AG04450 (cell line): ENCODE data around the gene AGT. TPM values are rescaled to one million over a fixed set of nuclear protein-coding genes. Genes with fewer than 3 reads are reported as not detected.
"Not testable (repeated sequence)": the region's sequence is repeated elsewhere in the genome, so short reads cannot be mapped to it uniquely, and the experiment has no call there.

Source experiments
- CTCF ChIA-PET: fragments of 300-600, 350-600 bp; formaldehyde crosslinking; extraction: SDS; loops from one replicate; lab custom pipeline; 2022; ENCODE audit warnings: antibody characterized with exemption, inconsistent platforms; lab: Charles Lee
- POLR2A ChIA-PET: fragments of 350-600 bp; formaldehyde crosslinking; extraction: SDS; loops from one replicate; lab custom pipeline; 2021; ENCODE audit warnings: antibody characterized with exemption, inconsistent platforms; lab: Yijun Ruan, JAX
- DNase-seq: peaks from one replicate; pipeline ENCODE4 v3.0.0-alpha.2; 2011; ENCODE audit warnings: low read depth, low spot score
- H3K27ac ChIP-seq: one replicate; pipeline ENCODE4 v1.5.1; 2012; ENCODE audit warnings: low read depth, low read length, control low read depth
- H3K27me3 ChIP-seq: one replicate; pipeline ENCODE4 v1.6.0; 2012; ENCODE audit warnings: low read length; ENCODE audit not compliant: control insufficient read depth, insufficient read depth
- H3K4me3 ChIP-seq: 2 replicates; pipeline ENCODE4 v1.5.1; 2011; ENCODE audit warnings: mild to moderate bottlenecking, low read depth, low read length, control low read depth
- H3K9me3 ChIP-seq: 2 replicates; pipeline ENCODE4 v1.5.1; 2012; ENCODE audit warnings: low read length; ENCODE audit not compliant: control insufficient read depth, insufficient read depth
- polyA plus RNA-seq: library from polyadenylated mRNA; depleted of rRNA; stranded (reverse); fragments of >200 nt; gene quantifications from 2 replicates; pipeline ENCODE4 v1.2.3, GENCODE V29; 2011; rRNA removed
- TF ChIP-seq, protein P1 (sequence below): IDR thresholded peaks from 2 replicates; pipeline ENCODE4 v1.5.1; 2011; ENCODE audit warnings: low read depth, low read length, control low read depth, inconsistent platforms

The AGT gene
- polyA plus RNA-seq, 1 experiment: 6.2 TPM

DNA sequence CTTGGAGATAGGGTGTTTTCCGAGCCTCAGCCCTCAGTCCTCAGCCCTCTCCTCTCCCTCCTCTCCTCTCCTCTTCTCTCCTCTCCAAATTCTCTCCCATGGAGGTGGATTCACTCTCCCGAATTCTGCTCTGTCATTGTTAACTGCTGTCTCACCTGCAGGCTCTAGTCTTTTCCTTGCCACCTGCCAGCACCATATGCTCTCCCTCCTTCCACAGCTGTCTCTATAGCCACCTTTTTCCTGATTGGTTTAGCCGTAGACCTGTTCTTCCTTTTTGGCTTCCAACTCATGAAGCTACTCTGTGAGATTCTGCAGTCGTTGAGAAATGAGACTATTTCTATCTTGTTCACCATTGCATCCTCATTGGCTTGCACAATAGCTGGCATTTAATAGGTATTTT lies 51.9 kb downstream of the AGT start:
- Histone ChIP-seq H3K27me3 (no peaks in the 10 kb centered on the region), H3K27ac (no peak overlapping the region), H3K4me3 (no peak overlapping the region), H3K9me3 (no peaks in the 10 kb centered on the region)
- CTCF ChIA-PET: no interaction called here
- TF ChIP-seq, protein P1, sequence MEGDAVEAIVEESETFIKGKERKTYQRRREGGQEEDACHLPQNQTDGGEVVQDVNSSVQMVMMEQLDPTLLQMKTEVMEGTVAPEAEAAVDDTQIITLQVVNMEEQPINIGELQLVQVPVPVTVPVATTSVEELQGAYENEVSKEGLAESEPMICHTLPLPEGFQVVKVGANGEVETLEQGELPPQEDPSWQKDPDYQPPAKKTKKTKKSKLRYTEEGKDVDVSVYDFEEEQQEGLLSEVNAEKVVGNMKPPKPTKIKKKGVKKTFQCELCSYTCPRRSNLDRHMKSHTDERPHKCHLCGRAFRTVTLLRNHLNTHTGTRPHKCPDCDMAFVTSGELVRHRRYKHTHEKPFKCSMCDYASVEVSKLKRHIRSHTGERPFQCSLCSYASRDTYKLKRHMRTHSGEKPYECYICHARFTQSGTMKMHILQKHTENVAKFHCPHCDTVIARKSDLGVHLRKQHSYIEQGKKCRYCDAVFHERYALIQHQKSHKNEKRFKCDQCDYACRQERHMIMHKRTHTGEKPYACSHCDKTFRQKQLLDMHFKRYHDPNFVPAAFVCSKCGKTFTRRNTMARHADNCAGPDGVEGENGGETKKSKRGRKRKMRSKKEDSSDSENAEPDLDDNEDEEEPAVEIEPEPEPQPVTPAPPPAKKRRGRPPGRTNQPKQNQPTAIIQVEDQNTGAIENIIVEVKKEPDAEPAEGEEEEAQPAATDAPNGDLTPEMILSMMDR: no peak
- POLR2A ChIA-PET: no interaction called here
- no peak for DNase-seq

DNA sequence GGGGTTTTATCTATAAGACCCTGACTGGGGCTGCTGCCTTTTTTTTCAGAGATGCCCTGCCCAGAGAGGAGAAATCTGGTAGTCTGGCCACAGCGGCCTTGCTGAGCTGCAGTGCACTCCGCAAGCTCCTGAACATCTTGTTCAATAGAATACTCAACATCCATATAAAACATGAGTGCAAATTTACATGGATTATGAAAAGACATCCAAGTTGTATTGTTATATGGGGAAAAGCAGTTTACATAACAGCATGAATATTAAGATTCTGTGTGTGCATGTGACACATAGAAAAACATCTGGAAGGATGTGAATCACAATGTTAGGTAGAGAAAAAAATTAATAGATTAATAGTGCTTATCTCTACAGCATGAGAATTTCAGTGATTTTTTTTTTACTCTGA lies 55.2 kb downstream of the AGT start:
- TF ChIP-seq, protein P1: no peak
- no peak for DNase-seq
- Histone ChIP-seq H3K27me3 (no peaks in the 10 kb centered on the region), H3K27ac (no peak overlapping the region), H3K9me3 (no peaks in the 10 kb centered on the region), H3K4me3 (no peak overlapping the region)
- CTCF ChIA-PET: no interaction called here
- POLR2A ChIA-PET: no interaction called here

- H3K4me3 ChIP-seq, CTCF ChIA-PET, POLR2A ChIA-PET, H3K9me3 ChIP-seq, DNase-seq, H3K27ac ChIP-seq, H3K27me3 ChIP-seq: not testable (repeated sequence)
These were observed 55.8 kb downstream of the AGT start for GRCh38 chr1:230658103-230658502.

DNA sequence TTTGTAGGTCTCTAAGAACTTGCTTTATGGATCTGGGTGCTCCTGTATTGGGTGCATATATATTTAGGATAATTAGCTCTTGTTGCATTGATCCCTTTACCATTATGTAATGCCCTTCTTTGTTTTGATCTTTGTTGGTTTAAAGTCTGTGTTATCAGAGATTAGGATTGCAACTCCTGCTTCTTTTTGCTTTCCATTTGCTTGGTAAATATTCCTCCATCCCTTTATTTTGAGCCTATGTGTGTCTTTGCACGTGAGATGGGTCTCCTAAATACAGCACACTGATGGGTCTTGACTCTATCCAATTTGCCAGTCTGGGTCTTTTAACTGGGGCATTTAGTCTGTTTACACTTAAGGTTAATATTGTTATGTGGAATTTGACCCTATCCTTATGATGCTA lies 57.2 kb downstream of the AGT start:
- DNase-seq, POLR2A ChIA-PET, H3K4me3 ChIP-seq, H3K27me3 ChIP-seq, H3K27ac ChIP-seq, H3K9me3 ChIP-seq, CTCF ChIA-PET: not testable (repeated sequence)

Other genes starting within 250 kb of the AGT start
- 16.7 and 21.5 TPM in 2 replicates for gene COG2, start 71.6 kb downstream of the AGT start, polyA plus RNA-seq
- gene CAPN9, start 33.3 kb upstream of the AGT start, polyA plus RNA-seq: 0.24 and 0.33 TPM in 2 replicates
- 52.7 and 54.4 TPM in 2 replicates for gene C1orf198, start 154.4 kb upstream of the AGT start, polyA plus RNA-seq